GM12878 (cell line): Measurements from ENCODE around the gene C1GALT1C1.
A peak's percentile ranks its signal among the peaks of the same experiment; 100 is the strongest.

Experiments used
- CBX5 ChIP-seq: sonication (generic); IDR thresholded peaks from 2 replicates; pipeline ENCODE4 v1.6.1; 2016; ENCODE audit warnings: low read depth, moderate library complexity, mild to moderate bottlenecking, inconsistent platforms
- KAT2A ChIP-seq: conservative IDR thresholded peaks from 2 replicates; pipeline ENCODE4 v1.6.1; 2011; ENCODE audit warnings: low read depth, low read length; ENCODE audit not compliant: control insufficient read depth
- NBN ChIP-seq: fragments of 450-650 bp; IDR thresholded peaks from 2 replicates; pipeline ENCODE4 v1.6.1; 2016
- ZNF274 ChIP-seq: IDR thresholded peaks from one replicate; pipeline ENCODE4 v1.8.0; 2011; ENCODE audit not compliant: insufficient read length, insufficient read depth
- TF ChIP-seq, protein P1 (sequence below), 3 experiments: IDR thresholded peaks in 2 of 3; conservative IDR thresholded peaks in 1 of 3; 2 replicates each; pipeline ENCODE4 v1.5.1; 2011; ENCODE audit warnings: low read depth in 3 of 3, low read length in 3 of 3, mild to moderate bottlenecking in 3 of 3, control low read depth in 2 of 3, moderate library complexity in 2 of 3, inconsistent platforms in 1 of 3, mixed read lengths in 1 of 3; ENCODE audit not compliant: control insufficient read depth in 2 of 3, insufficient read depth in 1 of 3; ENCODE audit errors: extremely low read depth in 1 of 3
- TF ChIP-seq, protein P2 (sequence below): fragments of 450-650 bp; IDR thresholded peaks from 2 replicates; pipeline ENCODE4 v1.6.1; 2014; ENCODE audit warnings: mild to moderate bottlenecking

DNA sequence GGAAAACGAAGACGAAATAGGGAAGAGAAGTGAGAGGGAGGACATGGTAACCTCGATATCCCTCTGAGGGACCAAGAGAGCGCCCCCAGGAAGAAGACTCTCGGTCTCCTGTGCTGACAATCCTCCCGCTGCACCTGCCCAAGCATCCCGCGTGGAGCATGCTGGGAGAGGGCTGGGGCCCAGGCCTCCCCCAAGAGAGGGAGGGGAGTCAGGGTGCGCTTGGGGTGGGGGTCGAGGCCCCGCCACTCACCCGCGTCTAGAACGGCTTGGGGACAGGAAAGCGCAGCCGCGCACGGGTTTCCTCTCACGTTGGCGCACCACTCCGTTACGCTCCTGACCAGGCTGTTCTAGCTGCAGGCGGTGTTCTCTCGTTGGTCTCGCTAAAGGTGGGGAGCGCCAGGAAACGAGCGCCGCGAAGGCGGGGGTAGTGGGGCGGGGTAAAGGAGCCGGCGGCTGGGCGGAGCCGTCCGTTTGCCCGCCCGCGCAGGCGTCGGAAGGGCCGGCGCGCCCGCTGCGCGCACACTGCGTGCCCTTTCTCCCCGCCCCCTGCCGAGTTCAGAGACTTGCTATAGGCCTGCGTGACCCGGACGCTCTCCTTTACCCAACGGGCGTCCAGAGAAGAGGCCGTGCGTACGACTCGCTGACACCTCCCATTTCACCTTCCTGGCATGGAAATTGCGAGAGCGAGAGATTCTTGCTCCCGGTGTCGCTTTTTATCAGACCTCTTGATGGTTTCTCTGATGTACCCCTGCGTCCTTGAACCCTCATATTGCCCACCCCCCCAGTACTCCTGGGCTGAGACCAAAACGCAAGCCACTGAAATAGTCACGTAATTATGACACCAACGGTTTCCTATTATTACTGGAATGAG is at the start of gene C1GALT1C1:
- TF ChIP-seq NBN (peak; percentile 79; the same call in 1 of the 2 replicates), CBX5 (no peak), KAT2A (no peak), ZNF274 (no peak)
- TF ChIP-seq, protein P1, sequence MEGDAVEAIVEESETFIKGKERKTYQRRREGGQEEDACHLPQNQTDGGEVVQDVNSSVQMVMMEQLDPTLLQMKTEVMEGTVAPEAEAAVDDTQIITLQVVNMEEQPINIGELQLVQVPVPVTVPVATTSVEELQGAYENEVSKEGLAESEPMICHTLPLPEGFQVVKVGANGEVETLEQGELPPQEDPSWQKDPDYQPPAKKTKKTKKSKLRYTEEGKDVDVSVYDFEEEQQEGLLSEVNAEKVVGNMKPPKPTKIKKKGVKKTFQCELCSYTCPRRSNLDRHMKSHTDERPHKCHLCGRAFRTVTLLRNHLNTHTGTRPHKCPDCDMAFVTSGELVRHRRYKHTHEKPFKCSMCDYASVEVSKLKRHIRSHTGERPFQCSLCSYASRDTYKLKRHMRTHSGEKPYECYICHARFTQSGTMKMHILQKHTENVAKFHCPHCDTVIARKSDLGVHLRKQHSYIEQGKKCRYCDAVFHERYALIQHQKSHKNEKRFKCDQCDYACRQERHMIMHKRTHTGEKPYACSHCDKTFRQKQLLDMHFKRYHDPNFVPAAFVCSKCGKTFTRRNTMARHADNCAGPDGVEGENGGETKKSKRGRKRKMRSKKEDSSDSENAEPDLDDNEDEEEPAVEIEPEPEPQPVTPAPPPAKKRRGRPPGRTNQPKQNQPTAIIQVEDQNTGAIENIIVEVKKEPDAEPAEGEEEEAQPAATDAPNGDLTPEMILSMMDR (IDR thresholded peaks at IDR 0.05 in 2 of 3, conservative IDR thresholded peaks at IDR 0.05 in 1 of 3; ENCODE audit: control insufficient read depth in 2 of 3, extremely low read depth in 1 of 3, insufficient read depth in 1 of 3, low read depth in 3 of 3, low read length in 3 of 3): no peak
- TF ChIP-seq, protein P2, sequence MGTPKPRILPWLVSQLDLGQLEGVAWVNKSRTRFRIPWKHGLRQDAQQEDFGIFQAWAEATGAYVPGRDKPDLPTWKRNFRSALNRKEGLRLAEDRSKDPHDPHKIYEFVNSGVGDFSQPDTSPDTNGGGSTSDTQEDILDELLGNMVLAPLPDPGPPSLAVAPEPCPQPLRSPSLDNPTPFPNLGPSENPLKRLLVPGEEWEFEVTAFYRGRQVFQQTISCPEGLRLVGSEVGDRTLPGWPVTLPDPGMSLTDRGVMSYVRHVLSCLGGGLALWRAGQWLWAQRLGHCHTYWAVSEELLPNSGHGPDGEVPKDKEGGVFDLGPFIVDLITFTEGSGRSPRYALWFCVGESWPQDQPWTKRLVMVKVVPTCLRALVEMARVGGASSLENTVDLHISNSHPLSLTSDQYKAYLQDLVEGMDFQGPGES: no peak
